ENCODE data around the gene CLHC1. TPM values are rescaled to one million over a fixed set of nuclear protein-coding genes. Genes with fewer than 3 reads are reported as not detected.

The CLHC1 gene
- total and polyA plus RNA-seq, 9 donors, result 5.6 to 21.3 (median 14.0) TPM

DNA sequence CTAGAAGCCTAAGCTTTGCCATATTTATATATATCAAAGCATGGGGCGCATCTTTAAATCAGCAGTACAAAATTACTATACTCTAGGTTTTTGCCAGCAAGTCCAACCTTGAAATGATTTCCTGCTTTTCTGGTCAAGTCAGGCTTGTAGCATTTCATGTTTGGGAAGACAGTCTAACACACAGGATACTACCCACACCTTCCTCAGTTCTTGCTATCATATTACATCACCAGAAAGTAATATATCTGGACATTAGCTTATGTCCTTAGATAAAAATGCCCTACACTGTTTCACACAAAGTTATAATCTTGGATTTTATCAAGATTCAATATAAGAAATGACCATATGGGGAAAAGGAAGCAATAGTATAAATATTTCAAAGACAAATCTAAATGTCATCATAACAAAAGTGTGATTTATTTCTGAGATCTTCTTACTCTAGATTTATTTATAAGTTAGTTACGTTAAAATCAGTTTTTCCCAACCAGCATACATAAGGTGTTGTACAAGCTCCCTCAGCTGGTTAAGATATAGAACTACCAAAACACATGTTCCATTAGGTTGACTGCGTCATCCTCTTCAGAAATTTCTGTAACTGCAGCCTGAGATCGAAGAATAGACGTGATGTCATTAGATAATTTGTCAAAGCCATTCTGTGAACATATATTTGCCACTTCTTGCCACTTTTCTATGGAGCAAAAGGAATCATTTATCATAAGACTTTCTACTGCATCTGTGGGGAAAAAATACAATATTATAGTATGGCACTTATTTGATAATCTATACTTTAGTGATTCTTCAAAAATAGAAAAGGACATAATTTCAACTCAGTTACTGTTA lies 56.6 kb downstream of the CLHC1 start:
- DNase-seq, result no peak
- H3K36me3 ChIP-seq, result no peaks in the 10 kb centered on the region
- intact Hi-C loops (cut with DNase I), result loop anchor here in 3 of 4 donors (2.0 to 10.0 kb wide), 2 partner anchors 271 to 275 kb away; no protein-coding TSS in a partner anchor
- TF ChIP-seq EP300 (IDR thresholded peaks at IDR 0.05), result no peak
- TF ChIP-seq, protein P1, sequence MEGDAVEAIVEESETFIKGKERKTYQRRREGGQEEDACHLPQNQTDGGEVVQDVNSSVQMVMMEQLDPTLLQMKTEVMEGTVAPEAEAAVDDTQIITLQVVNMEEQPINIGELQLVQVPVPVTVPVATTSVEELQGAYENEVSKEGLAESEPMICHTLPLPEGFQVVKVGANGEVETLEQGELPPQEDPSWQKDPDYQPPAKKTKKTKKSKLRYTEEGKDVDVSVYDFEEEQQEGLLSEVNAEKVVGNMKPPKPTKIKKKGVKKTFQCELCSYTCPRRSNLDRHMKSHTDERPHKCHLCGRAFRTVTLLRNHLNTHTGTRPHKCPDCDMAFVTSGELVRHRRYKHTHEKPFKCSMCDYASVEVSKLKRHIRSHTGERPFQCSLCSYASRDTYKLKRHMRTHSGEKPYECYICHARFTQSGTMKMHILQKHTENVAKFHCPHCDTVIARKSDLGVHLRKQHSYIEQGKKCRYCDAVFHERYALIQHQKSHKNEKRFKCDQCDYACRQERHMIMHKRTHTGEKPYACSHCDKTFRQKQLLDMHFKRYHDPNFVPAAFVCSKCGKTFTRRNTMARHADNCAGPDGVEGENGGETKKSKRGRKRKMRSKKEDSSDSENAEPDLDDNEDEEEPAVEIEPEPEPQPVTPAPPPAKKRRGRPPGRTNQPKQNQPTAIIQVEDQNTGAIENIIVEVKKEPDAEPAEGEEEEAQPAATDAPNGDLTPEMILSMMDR (IDR thresholded peaks at IDR 0.05), result peak; percentile 43 to 70 (median 69)
- no peak overlapping the region for H3K4me3 ChIP-seq
- no peaks in the 10 kb centered on the region for H3K4me1 ChIP-seq (ENCODE audit: insufficient read depth)
- no peaks in the 10 kb centered on the region for H3K27me3 ChIP-seq
- H3K27ac ChIP-seq, result no peak overlapping the region
- H3K9me3 ChIP-seq, result no peaks in the 10 kb centered on the region
- 19 to 21% (median 21%) methylated on average over 5 of the region's 5 CpGs for WGBS, 3 donors

DNA sequence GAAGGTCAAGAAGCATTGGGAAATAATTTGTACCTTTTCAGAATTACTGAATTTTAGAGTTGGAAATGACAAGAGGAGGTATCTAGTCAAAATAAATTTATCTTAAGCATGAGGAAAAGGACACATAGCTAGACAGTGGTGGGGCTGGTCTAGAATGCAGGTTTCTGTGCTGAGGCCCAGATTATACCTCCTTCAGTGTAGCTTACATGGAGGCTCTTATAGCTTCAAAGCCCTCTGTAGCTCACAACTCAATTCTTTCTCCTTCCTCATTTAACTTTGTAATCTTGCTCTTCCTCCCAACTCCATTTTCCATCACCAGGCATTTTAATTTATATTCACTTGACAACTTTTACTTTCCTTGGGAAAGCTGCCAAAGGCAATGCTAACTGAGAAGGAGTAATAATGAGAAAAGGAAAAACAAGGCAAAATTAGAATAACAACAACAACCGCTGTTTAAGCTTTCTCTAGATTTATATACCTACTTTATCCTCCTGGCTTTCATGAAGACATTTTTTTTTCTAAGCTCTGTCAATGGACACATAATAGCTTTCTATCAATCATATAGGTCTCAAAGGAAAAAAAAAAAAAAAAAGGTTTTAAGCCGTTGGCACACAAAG lies 58.5 kb downstream of the CLHC1 start:
- no peak for DNase-seq
- H3K9me3 ChIP-seq, result no peaks in the 10 kb centered on the region
- H3K27me3 ChIP-seq, result no peaks in the 10 kb centered on the region
- TF ChIP-seq, protein P1 (IDR thresholded peaks at IDR 0.05), result no peak
- TF ChIP-seq EP300 (IDR thresholded peaks at IDR 0.05) (no peak), POLR2A (IDR thresholded peaks at IDR 0.05) (no peak)
- no peaks in the 10 kb centered on the region for H3K36me3 ChIP-seq
- no peak overlapping the region for H3K4me3 ChIP-seq
- H3K4me1 ChIP-seq (ENCODE audit: insufficient read depth), result no peaks in the 10 kb centered on the region
- intact Hi-C loops (cut with DNase I), result loop anchor here in 3 of 4 donors (2.0 to 10.0 kb wide), 2 partner anchors 269 to 273 kb away; no protein-coding TSS in a partner anchor
- H3K27ac ChIP-seq, result no peak overlapping the region
- 41 to 68% (median 48%) methylated on average over 2 of the region's 2 CpGs for WGBS, 3 donors

DNA sequence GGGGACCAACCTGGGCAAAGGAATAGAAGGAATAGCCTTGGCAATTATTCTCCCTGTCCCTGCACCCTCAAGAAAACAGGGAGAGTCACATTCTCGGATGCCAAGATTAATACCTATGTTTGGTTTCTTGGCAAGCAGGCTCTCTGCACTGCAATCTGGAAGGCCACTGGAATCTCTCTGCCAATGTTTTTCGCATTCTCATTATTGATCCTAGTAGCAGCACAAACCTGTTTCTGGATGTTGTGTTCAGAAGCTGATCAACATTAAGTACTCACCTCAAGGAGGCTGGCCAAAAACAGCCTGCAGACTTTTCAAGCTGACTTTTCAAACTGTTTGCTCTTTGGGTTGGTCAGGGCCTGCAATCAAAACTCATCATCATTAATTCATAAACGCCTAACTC lies 62.2 kb downstream of the CLHC1 start:
- no peak overlapping the region for H3K4me3 ChIP-seq

DNA sequence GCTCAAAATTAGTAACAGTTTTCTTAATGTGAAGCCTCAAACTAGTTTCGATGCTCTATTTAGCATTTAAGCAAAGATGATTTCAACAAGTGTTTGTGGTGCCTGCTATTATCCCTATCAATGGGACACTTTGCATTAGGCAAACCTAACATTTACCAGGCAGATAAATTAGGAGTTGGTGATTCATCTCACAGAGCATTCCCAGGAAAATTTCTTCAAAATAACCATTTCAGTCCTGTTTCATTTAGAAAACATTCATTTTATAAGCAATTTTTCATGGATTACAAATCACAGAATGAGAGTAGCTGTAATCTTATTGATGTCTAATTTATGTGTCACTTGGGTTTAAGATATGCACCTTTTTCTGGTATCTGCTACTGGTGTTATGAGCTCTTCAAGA lies 62.7 kb downstream of the CLHC1 start:
- no peak overlapping the region for H3K4me3 ChIP-seq
- no peaks in the 10 kb centered on the region for H3K9me3 ChIP-seq
- peak overlapping the region in 1 of 2 donors; percentile 75 for H3K27ac ChIP-seq
- peaks cover 19% of the 10 kb centered on the region for H3K4me1 ChIP-seq (ENCODE audit: insufficient read depth)
- 66 to 77% (median 75%) methylated on average over 1 of the region's 1 CpG for WGBS, 3 donors
- no peak for TF ChIP-seq EP300 (IDR thresholded peaks at IDR 0.05)
- TF ChIP-seq POLR2A (IDR thresholded peaks at IDR 0.05), result no peak
- TF ChIP-seq, protein P1 (IDR thresholded peaks at IDR 0.05), result no peak
- intact Hi-C loops (cut with DNase I), result loop anchor here (5.0 to 10.0 kb wide), 4 partner anchors 55 to 265 kb away; no protein-coding TSS in a partner anchor
- no peak for DNase-seq
- no peaks in the 10 kb centered on the region for H3K36me3 ChIP-seq
- H3K27me3 ChIP-seq, result no peaks in the 10 kb centered on the region

More for the DNA sequence above, 62.2 kb downstream of the CLHC1 start:
- Histone ChIP-seq H3K27ac (no peak overlapping the region), H3K36me3 (no peaks in the 10 kb centered on the region), H3K27me3 (no peaks in the 10 kb centered on the region), H3K4me1 (ENCODE audit: insufficient read depth) (peaks cover 18% of the 10 kb centered on the region), H3K9me3 (no peaks in the 10 kb centered on the region)
- 81 to 96% (median 86%) methylated on average over 3 of the region's 3 CpGs for WGBS, 3 donors
- DNase-seq, result no peak
- intact Hi-C loops (cut with DNase I), result loop anchor here (5.0 to 10.0 kb wide), 4 partner anchors 55 to 265 kb away; no protein-coding TSS in a partner anchor
- TF ChIP-seq, protein P1 (IDR thresholded peaks at IDR 0.05), result no peak
- TF ChIP-seq POLR2A (IDR thresholded peaks at IDR 0.05) (no peak), EP300 (IDR thresholded peaks at IDR 0.05) (no peak)

Measured in ovary (tissue), 9 donors.